Left lung (tissue), 10 donors: Measurements from ENCODE around the gene TOB1. TPM values are rescaled to one million over a fixed set of nuclear protein-coding genes. Genes with fewer than 3 reads are reported as not detected.

ENCODE experiments used
- ATAC-seq: fragments of 200-7000 bp; cut with Tn5 transposase; one replicate; pipeline ENCODE4 v1.9.1; 2020; ENCODE audit warnings: moderate library complexity
- DNase-seq, 4 donors: peaks; one replicate each; pipeline ENCODE4 v3.0.0-alpha.2; 2013 to 2020
- H3K27ac ChIP-seq, 2 donors: fragments of 200-600 bp; sonication (generic) in 1 of 2; one replicate each; pipeline versions ENCODE4 v1.5.0 to v1.8.0; 2020 to 2021
- H3K27me3 ChIP-seq, 2 donors: fragments of 200-600 bp; sonication (generic) in 1 of 2; one replicate each; pipeline versions ENCODE4 v1.5.0 to v1.8.0; 2020 to 2021
- H3K36me3 ChIP-seq, 2 donors: fragments of 200-600 bp; sonication (generic) in 1 of 2; one replicate each; pipeline versions ENCODE4 v1.5.0 to v1.8.0; 2020 to 2021
- H3K4me1 ChIP-seq, 2 donors: fragments of 200-600 bp; one replicate each; pipeline ENCODE4 v1.8.0; 2021
- H3K4me3 ChIP-seq, 2 donors: fragments of 200-600 bp; sonication (generic) in 1 of 2; one replicate each; pipeline versions ENCODE4 v1.5.0 to v1.8.0; 2020 to 2021; ENCODE audit warnings: mild to moderate bottlenecking in 1 of 2
- H3K9me3 ChIP-seq, 2 donors: fragments of 200-600 bp; sonication (generic) in 1 of 2; one replicate each; pipeline versions ENCODE4 v1.5.0 to v1.8.0; 2020 to 2021
- intact Hi-C, 2 donors: fragments of 100-400 bp; cut with DNase I; formaldehyde crosslinking; loops; one replicate each; pipeline versions ENCODE4 v1.11.2 to v1.14.2; 2022
- polyA plus RNA-seq, 6 donors: library from polyadenylated mRNA; unstranded; fragments of 120-200 nt; gene quantifications; one replicate each; pipeline ENCODE4 v1.2.1, GENCODE V29; 2013; ENCODE audit not compliant: insufficient read length in 6 of 6
- total RNA-seq, 2 donors: library from RNA; stranded (reverse); fragmentation: NEBNext Ultra II Directional; extraction: Animal tissue kit (Norgen Biotek cat#: 25700); gene quantifications; one replicate each; pipeline ENCODE4 v1.2.1, GENCODE V29; 2021
- TF ChIP-seq, protein P1 (sequence below), 2 donors: fragments of 200-600 bp; sonication (generic) in 1 of 2; IDR thresholded peaks; one replicate each; pipeline versions ENCODE4 v1.5.0 to v1.8.0; 2021; ENCODE audit warnings: antibody characterized with exemption in 2 of 2
- donor health status: DM: no; HTN: yes; CAD: no.
- donor health status: DM: no; HTN: no; CAD: no.

TOB1 gene
- total and polyA plus RNA-seq, 8 donors, result 20.1 to 81.1 (median 29.8) TPM

DNA sequence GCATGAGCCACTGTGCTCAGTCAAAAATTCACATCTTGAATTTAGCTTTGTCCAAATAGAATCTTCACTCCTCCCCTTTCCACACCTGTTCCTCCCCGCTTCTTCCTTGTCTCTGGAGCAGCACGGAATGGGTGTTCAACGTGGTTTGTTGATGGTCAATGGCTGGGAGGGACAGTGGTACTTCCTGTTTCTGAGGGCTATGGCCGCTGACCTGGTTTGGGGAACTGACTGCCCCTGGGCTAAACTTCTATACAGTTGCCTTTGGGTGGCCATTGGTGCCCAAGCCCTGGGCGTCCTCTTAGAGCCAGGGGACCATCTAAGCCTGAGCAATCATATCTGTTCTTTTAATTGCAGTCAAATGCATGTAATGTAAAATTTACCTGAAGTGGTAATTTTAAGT is 49.9 kb downstream of the TOB1 start:
- no peak for DNase-seq
- Histone ChIP-seq H3K27me3 (peaks cover 0 to 20% of the 10 kb centered on the region in 2 donors), H3K36me3 (no peaks in the 10 kb centered on the region), H3K4me3 (no peak overlapping the region), H3K9me3 (no peaks in the 10 kb centered on the region), H3K27ac (no peak overlapping the region), H3K4me1 (no peaks in the 10 kb centered on the region)
- intact Hi-C loops, result no loop called here
- peak; percentile 43 for ATAC-seq
- TF ChIP-seq, protein P1, sequence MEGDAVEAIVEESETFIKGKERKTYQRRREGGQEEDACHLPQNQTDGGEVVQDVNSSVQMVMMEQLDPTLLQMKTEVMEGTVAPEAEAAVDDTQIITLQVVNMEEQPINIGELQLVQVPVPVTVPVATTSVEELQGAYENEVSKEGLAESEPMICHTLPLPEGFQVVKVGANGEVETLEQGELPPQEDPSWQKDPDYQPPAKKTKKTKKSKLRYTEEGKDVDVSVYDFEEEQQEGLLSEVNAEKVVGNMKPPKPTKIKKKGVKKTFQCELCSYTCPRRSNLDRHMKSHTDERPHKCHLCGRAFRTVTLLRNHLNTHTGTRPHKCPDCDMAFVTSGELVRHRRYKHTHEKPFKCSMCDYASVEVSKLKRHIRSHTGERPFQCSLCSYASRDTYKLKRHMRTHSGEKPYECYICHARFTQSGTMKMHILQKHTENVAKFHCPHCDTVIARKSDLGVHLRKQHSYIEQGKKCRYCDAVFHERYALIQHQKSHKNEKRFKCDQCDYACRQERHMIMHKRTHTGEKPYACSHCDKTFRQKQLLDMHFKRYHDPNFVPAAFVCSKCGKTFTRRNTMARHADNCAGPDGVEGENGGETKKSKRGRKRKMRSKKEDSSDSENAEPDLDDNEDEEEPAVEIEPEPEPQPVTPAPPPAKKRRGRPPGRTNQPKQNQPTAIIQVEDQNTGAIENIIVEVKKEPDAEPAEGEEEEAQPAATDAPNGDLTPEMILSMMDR (IDR thresholded peaks at IDR 0.05), result no peak

- intact Hi-C loops, result no loop called here
- Histone ChIP-seq H3K27me3 (peaks cover 0 to 20% of the 10 kb centered on the region in 2 donors), H3K36me3 (no peaks in the 10 kb centered on the region), H3K4me3 (no peak overlapping the region), H3K9me3 (no peaks in the 10 kb centered on the region), H3K27ac (no peak overlapping the region), H3K4me1 (no peaks in the 10 kb centered on the region)
- ATAC-seq, result no peak
- TF ChIP-seq, protein P1 (IDR thresholded peaks at IDR 0.05), result no peak
- DNase-seq, result no peak
These were observed 50.8 kb downstream of the TOB1 start for GRCh38 chr17:50815400-50815799.

DNA sequence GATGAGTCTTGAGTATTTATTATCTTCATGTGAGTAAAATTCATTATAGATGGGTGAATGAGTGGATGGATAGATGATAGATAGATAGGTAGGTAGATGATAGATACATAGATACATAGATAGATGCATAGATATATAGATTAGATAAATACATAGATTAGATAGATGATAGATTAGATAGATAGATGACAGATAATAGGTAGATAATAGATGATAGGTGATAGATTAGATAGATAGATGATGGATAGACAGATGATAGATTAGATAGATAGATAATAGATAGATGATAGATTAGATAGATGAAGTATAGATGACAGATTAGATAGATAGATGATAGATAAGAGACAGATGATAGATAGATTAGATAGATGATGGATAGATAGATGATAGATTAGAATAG is 52.6 kb downstream of the TOB1 start:
- Histone ChIP-seq H3K4me3 (no peak overlapping the region), H3K36me3 (no peaks in the 10 kb centered on the region), H3K27ac (no peak overlapping the region), H3K9me3 (no peaks in the 10 kb centered on the region), H3K4me1 (no peaks in the 10 kb centered on the region), H3K27me3 (peaks cover 0 to 20% of the 10 kb centered on the region in 2 donors)
- intact Hi-C loops, result no loop called here
- TF ChIP-seq, protein P1 (IDR thresholded peaks at IDR 0.05), result no peak
- DNase-seq (no peak), ATAC-seq (no peak)

Other genes starting within 250 kb of the TOB1 start
- 100 to 1,000 TPM in 1 of 2 donors, 10 to 100 TPM in 1; 52.3 to 120 TPM for gene ABCC3, start 231.5 kb downstream of the TOB1 start, total RNA-seq
- gene ABCC3, start 231.5 kb downstream of the TOB1 start, polyA plus RNA-seq, result 10 to 100 TPM; 30.9 to 82.4 (median 47.5) TPM
- 10 to 100 TPM; 42.2 to 47.1 TPM for gene ANKRD40, start 158.4 kb downstream of the TOB1 start, total RNA-seq
- 10 to 100 TPM; 44.5 to 52.0 (median 47.1) TPM for gene ANKRD40, start 158.4 kb downstream of the TOB1 start, polyA plus RNA-seq
- 10 to 100 TPM; 76.1 to 89.2 TPM for gene LUC7L3, start 146.8 kb downstream of the TOB1 start, total RNA-seq
- gene LUC7L3, start 146.8 kb downstream of the TOB1 start, polyA plus RNA-seq, result 100 to 1,000 TPM; 559 to 831 (median 685) TPM
- gene ANKRD40CL, start 98.8 kb downstream of the TOB1 start, total RNA-seq, result not detected
- gene ANKRD40CL, start 98.8 kb downstream of the TOB1 start, polyA plus RNA-seq, result 1 to 10 TPM in 1 of 6 donors, under 1 TPM in 5; 0.15 to 1.4 (median 0.42) TPM
- not detected for gene WFIKKN2, start 30.8 kb downstream of the TOB1 start, total RNA-seq
- 1 to 10 TPM in 3 of 6 donors, under 1 TPM in 3; 0.65 to 1.2 (median 1.0) TPM for gene WFIKKN2, start 30.8 kb downstream of the TOB1 start, polyA plus RNA-seq